GM12891 (cell line): ENCODE results near the gene ITGA4.

Source experiments
- POLR2A ChIP-seq: IDR thresholded peaks from 2 replicates; pipeline ENCODE4 v1.6.1; 2011; ENCODE audit warnings: low read depth, low read length, control low read depth
- POLR2AphosphoS5 ChIP-seq: IDR thresholded peaks from 2 replicates; pipeline ENCODE4 v1.6.1; 2011; ENCODE audit warnings: low read depth, low read length, control low read depth
- TAF1 ChIP-seq: IDR thresholded peaks from 2 replicates; pipeline ENCODE4 v1.6.1; 2011; ENCODE audit warnings: low read depth, low read length, control low read depth

DNA sequence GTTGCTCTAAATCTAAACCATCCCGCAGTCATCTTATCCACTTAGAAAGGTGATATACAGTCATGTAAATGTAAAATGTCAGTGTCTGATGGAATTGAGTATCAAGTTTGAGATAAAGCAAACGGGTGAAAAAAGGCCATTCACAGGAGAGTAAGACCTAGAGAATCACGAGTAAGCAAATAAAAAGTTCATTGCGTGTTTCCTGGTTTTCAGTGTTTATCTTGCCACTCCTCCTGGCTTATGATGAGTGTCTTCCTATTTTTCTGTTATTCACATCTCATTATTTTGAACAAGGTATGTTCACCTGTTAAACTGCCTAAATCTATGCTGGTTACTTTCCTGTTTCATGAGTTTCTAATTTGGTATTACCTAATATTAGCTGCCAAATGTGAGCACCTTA is 68.8 kb downstream of the ITGA4 start:
- TF ChIP-seq TAF1, result no peak
- no peak for TF ChIP-seq POLR2A
- no peak for TF ChIP-seq POLR2AphosphoS5
